ENCODE measurements around the gene KCNK4. TPM values are rescaled to one million over a fixed set of nuclear protein-coding genes. Genes with fewer than 3 reads are reported as not detected.
"Not testable (repeated sequence)": the region's sequence is repeated elsewhere in the genome, so short reads cannot be mapped to it uniquely, and the experiment has no call there.

Gene KCNK4
- total RNA-seq, 1 donor from 2014 or later, result not detected

GRCh38 chr11:64312947-64313346 is 21.8 kb downstream of the KCNK4 start:
- Histone ChIP-seq H3K36me3 (peaks cover 26% of the 10 kb centered on the region), H3K27ac (peak overlapping the region; percentile 36), H3K4me3 (no peak overlapping the region), H3K4me1 (peaks cover 11% of the 10 kb centered on the region), H3K27me3 (no peaks in the 10 kb centered on the region), H3K9me3 (no peaks in the 10 kb centered on the region)
- ATAC-seq, result no peak
- TF ChIP-seq, protein P1, sequence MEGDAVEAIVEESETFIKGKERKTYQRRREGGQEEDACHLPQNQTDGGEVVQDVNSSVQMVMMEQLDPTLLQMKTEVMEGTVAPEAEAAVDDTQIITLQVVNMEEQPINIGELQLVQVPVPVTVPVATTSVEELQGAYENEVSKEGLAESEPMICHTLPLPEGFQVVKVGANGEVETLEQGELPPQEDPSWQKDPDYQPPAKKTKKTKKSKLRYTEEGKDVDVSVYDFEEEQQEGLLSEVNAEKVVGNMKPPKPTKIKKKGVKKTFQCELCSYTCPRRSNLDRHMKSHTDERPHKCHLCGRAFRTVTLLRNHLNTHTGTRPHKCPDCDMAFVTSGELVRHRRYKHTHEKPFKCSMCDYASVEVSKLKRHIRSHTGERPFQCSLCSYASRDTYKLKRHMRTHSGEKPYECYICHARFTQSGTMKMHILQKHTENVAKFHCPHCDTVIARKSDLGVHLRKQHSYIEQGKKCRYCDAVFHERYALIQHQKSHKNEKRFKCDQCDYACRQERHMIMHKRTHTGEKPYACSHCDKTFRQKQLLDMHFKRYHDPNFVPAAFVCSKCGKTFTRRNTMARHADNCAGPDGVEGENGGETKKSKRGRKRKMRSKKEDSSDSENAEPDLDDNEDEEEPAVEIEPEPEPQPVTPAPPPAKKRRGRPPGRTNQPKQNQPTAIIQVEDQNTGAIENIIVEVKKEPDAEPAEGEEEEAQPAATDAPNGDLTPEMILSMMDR (IDR thresholded peaks at IDR 0.05), result no peak
- intact Hi-C loops (cut with DNase I), result no loop called here
- no peak for DNase-seq

GRCh38 chr11:64313491-64314145 is 22.5 kb downstream of the KCNK4 start:
- Histone ChIP-seq H3K4me1 (peaks cover 11% of the 10 kb centered on the region), H3K9me3 (no peaks in the 10 kb centered on the region), H3K36me3 (peaks cover 24% of the 10 kb centered on the region), H3K27me3 (no peaks in the 10 kb centered on the region), H3K4me3 (peak overlapping the region; percentile 8), H3K27ac (peak overlapping the region; percentile 36)
- intact Hi-C loops (cut with DNase I), result no loop called here
- DNase-seq (peak; percentile 69), ATAC-seq (no peak)
- TF ChIP-seq, protein P1 (IDR thresholded peaks at IDR 0.05), result no peak

DNA sequence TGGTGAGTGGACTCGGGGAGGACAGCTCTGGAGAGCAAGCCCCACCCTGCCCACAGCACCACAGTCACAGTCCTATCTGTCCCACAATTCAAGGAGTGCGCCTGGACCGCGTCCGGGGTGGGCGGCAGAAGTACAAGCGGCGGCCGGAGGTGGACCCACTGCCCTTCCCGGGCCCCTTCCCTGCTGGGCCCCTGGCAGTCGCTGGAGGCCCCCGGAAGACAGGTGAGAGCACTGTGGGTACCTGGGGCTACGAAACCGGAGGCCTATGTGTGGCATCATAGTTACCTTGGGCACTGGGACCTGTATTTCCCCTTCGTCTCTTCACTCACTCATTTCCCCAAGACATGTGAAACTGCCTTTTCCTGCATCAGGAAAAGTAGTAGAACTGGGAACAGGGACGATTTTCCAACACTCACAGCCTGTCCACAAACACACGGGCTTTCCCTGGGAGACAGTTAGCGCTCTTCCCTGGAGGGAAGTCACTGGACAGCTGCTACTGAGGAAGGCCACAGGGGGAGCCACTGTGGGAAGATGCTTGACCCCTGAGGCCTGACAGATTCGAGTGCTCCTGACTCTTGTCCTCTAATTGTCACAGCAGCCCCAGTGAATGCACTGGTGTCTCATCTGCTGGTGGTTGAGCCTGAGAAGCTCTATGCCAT is 23.2 kb downstream of the KCNK4 start:
- Histone ChIP-seq H3K27me3 (no peaks in the 10 kb centered on the region), H3K36me3 (peaks cover 24% of the 10 kb centered on the region), H3K4me1 (peaks cover 16% of the 10 kb centered on the region), H3K4me3 (no peak overlapping the region), H3K9me3 (no peaks in the 10 kb centered on the region), H3K27ac (peak overlapping the region; percentile 36)
- DNase-seq (no peak), ATAC-seq (no peak)
- intact Hi-C loops (cut with DNase I), result no loop called here
- TF ChIP-seq, protein P1 (IDR thresholded peaks at IDR 0.05), result no peak

- H3K4me3 ChIP-seq, result no peak overlapping the region
- no peaks in the 10 kb centered on the region for H3K27me3 ChIP-seq
- ATAC-seq, result no peak
- H3K4me1 ChIP-seq, result peaks cover 22% of the 10 kb centered on the region
- no peak overlapping the region for H3K27ac ChIP-seq
- intact Hi-C loops (cut with DNase I), result no loop called here
- peaks cover 24% of the 10 kb centered on the region for H3K36me3 ChIP-seq
- DNase-seq, result no peak
- TF ChIP-seq, protein P1 (IDR thresholded peaks at IDR 0.05), result no peak
- no peaks in the 10 kb centered on the region for H3K9me3 ChIP-seq
Observed at GRCh38 chr11:64314805-64315561, 23.9 kb downstream of the KCNK4 start.

DNA sequence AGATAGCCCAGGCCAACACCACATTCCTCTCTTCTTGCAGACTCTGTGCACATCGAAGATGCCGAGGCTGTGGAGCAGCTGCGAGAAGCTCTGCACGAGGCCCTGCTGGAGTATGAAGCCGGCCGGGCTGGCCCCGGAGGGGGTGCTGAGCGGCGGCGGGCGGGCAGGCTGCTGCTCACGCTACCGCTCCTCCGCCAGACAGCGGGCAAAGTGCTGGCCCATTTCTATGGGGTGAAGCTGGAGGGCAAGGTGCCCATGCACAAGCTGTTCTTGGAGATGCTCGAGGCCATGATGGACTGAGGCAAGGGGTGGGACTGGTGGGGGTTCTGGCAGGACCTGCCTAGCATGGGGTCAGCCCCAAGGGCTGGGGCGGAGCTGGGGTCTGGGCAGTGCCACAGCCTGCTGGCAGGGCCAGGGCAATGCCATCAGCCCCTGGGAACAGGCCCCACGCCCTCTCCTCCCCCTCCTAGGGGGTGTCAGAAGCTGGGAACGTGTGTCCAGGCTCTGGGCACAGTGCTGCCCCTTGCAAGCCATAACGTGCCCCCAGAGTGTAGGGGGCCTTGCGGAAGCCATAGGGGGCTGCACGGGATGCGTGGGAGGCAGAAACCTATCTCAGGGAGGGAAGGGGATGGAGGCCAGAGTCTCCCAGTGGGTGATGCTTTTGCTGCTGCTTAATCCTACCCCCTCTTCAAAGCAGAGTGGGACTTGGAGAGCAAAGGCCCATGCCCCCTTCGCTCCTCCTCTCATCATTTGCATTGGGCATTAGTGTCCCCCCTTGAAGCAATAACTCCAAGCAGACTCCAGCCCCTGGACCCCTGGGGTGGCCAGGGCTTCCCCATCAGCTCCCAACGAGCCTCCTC is 24.8 kb downstream of the KCNK4 start:
- H3K9me3 ChIP-seq; intact Hi-C loops (cut with DNase I); DNase-seq; H3K27me3 ChIP-seq; ATAC-seq; H3K27ac ChIP-seq; H3K4me3 ChIP-seq: not testable (repeated sequence)
- peaks cover 24% of the 10 kb centered on the region for H3K36me3 ChIP-seq
- H3K4me1 ChIP-seq, result peaks cover 22% of the 10 kb centered on the region

Data from upper lobe of right lung (tissue), 1 donor.